NCI-H1436 treated with DMSO at 0.1 percent for 48 hours (cell line): ENCODE results near the gene MYO1B.

Experiments
- DNase-seq: peaks from one replicate; lab custom pipeline; 2025; lab: John Stamatoyannopoulos, UW

MYO1B gene

GRCh38 chr2:191226196-191226595 is 19.0 kb upstream of the MYO1B start:
- no peak for DNase-seq

GRCh38 chr2:191228333-191228732 is 16.9 kb upstream of the MYO1B start:
- no peak for DNase-seq

- no peak for DNase-seq
Measured at GRCh38 chr2:191228861-191229260, 16.3 kb upstream of the MYO1B start.

GRCh38 chr2:191230174-191230573 is 15.0 kb upstream of the MYO1B start:
- DNase-seq = no peak

GRCh38 chr2:191231995-191232394 is 13.2 kb upstream of the MYO1B start:
- no peak for DNase-seq

GRCh38 chr2:191233533-191233932 is 11.7 kb upstream of the MYO1B start:
- DNase-seq = no peak

- no peak for DNase-seq
Measured at GRCh38 chr2:191234376-191234775, 10.8 kb upstream of the MYO1B start.

GRCh38 chr2:191240871-191241270 is 4.3 kb upstream of the MYO1B start:
- no peak for DNase-seq

GRCh38 chr2:191241418-191241817 is 3.8 kb upstream of the MYO1B start:
- DNase-seq = no peak

- no peak for DNase-seq
Measured at GRCh38 chr2:191243154-191243553, 2.0 kb upstream of the MYO1B start.

GRCh38 chr2:191244350-191244749 is 854 bp upstream of the MYO1B start:
- DNase-seq = no peak

GRCh38 chr2:191245869-191246531 is 796 bp downstream of the MYO1B start:
- no peak for DNase-seq

GRCh38 chr2:191246820-191247380 is 1.7 kb downstream of the MYO1B start:
- no peak for DNase-seq

GRCh38 chr2:191247381-191248057 is 2.3 kb downstream of the MYO1B start:
- no peak for DNase-seq

GRCh38 chr2:191249156-191249813 is 4.1 kb downstream of the MYO1B start:
- DNase-seq = no peak

- no peak for DNase-seq
Measured at GRCh38 chr2:191250400-191250799, 5.2 kb downstream of the MYO1B start.

GRCh38 chr2:191250986-191251385 is 5.8 kb downstream of the MYO1B start:
- no peak for DNase-seq

GRCh38 chr2:191252699-191253098 is 7.5 kb downstream of the MYO1B start:
- no peak for DNase-seq

GRCh38 chr2:191253476-191253875 is 8.3 kb downstream of the MYO1B start:
- DNase-seq = no peak

GRCh38 chr2:191255271-191255670 is 10.1 kb downstream of the MYO1B start:
- DNase-seq = no peak

- DNase-seq = no peak
Measured at GRCh38 chr2:191255756-191256312, 10.6 kb downstream of the MYO1B start.

- no peak for DNase-seq
Measured at GRCh38 chr2:191257934-191258333, 12.7 kb downstream of the MYO1B start.

GRCh38 chr2:191258996-191259395 is 13.8 kb downstream of the MYO1B start:
- DNase-seq = no peak
